ENCODE data around the gene FNBP1. TPM values are rescaled to one million over a fixed set of nuclear protein-coding genes. Genes with fewer than 3 reads are reported as not detected.

FNBP1 gene
- polyA plus RNA-seq, 1 of the 3 experiments (the other 2 are of a cell fraction) = 11.0 TPM

- CTCF ChIA-PET = no interaction called here
- Histone ChIP-seq H3K27ac (ENCODE audit: low read depth in 2 of 2, low read length in 1 of 2) (peak overlapping the region in 1 of 2 experiments; percentile 1; a peak in 1 of 4 replicates), H3K9me3 (no peaks in the 10 kb centered on the region), H3K4me1 (ENCODE audit: control insufficient read depth in 1 of 2, insufficient read depth in 2 of 2, low read depth in 1 of 2, low read length in 1 of 2) (peaks cover 0 to 8% of the 10 kb centered on the region in 2 experiments; a peak in 1 of 4 replicates), H3F3A (replicated peaks; ENCODE audit: insufficient read depth) (peaks cover 7% of the 10 kb centered on the region), H2AFZ (ENCODE audit: low read depth) (no peak overlapping the region), H3K9ac (no peak overlapping the region), H4K20me1 (ENCODE audit: insufficient read depth) (peaks cover 45% of the 10 kb centered on the region), H3K79me2 (ENCODE audit: insufficient read depth) (peaks cover 87% of the 10 kb centered on the region), H3K4me2 (no peak overlapping the region), H3K4me3 (ENCODE audit: low read depth in 2 of 2, low read length in 1 of 2) (no peak overlapping the region), H3K27me3 (ENCODE audit: insufficient read depth) (no peaks in the 10 kb centered on the region), H3K9me2 (no peaks in the 10 kb centered on the region), H3K36me3 (replicated peaks in 1 of 2; ENCODE audit: control insufficient read depth in 1 of 2, insufficient read depth in 2 of 2, low read length in 1 of 2) (no peaks in the 10 kb centered on the region)
- WGBS (ENCODE audit: low lambda C conversion rate) = 80% methylated on average over 5 of the region's 5 CpGs
- no peak for DNase-seq
- POLR2A ChIA-PET = no interaction called here
- TF ChIP-seq NFIC (IDR thresholded peaks at IDR 0.05; ENCODE audit: borderline replicate concordance) (peak; percentile 12; the same call in 1 of the 2 replicates), EP300 (IDR thresholded peaks at IDR 0.05; ENCODE audit: borderline replicate concordance in 1 of 2, low read depth in 1 of 2, low read length in 1 of 2) (no peak)
Measured at GRCh38 chr9:130024597-130024994, 18.4 kb downstream of the FNBP1 start.

DNA sequence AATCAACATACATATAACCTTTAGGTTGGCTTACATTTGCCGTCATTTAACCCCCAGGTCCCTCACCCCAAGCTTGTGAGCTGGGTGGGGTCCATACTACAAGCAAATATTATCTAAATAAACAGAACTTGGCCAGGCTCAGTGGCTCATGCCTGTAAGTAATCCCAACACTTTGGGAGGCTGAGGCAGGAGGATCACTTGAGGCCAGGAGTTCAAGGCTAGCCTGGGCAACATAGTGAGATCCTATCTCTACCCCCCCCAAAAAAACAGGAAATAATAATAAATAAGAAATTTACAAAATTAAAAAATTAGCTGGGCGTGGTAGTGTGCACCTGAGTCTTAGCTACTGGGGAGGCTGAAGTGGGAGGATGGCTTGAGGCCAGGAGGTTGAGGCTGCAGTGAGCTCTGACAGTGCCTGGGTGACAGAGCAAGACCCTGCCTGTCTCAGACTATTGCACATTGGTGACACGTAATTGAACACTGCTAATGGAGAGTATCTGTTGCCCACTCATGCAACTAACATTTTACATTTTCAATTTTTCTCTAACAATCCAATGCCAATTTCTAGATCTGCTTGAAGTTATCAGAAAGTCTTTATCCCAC lies 18.9 kb downstream of the FNBP1 start:
- Histone ChIP-seq H4K20me1 (ENCODE audit: insufficient read depth) (peaks cover 45% of the 10 kb centered on the region), H3K9me3 (no peaks in the 10 kb centered on the region), H3K36me3 (replicated peaks in 1 of 2; ENCODE audit: control insufficient read depth in 1 of 2, insufficient read depth in 2 of 2, low read length in 1 of 2) (no peaks in the 10 kb centered on the region), H3K9ac (no peak overlapping the region), H2AFZ (ENCODE audit: low read depth) (no peak overlapping the region), H3K4me2 (no peak overlapping the region), H3K27me3 (ENCODE audit: insufficient read depth) (no peaks in the 10 kb centered on the region), H3K9me2 (no peaks in the 10 kb centered on the region), H3K27ac (ENCODE audit: low read depth in 2 of 2, low read length in 1 of 2) (no peak overlapping the region; a peak in 1 of 4 replicates), H3K4me3 (ENCODE audit: low read depth in 2 of 2, low read length in 1 of 2) (no peak overlapping the region), H3K4me1 (ENCODE audit: control insufficient read depth in 1 of 2, insufficient read depth in 2 of 2, low read depth in 1 of 2, low read length in 1 of 2) (peaks cover 0 to 8% of the 10 kb centered on the region in 2 experiments; a peak in 1 of 4 replicates), H3K79me2 (ENCODE audit: insufficient read depth) (peaks cover 82% of the 10 kb centered on the region; the same call in 1 of the 2 replicates), H3F3A (replicated peaks; ENCODE audit: insufficient read depth) (peaks cover 7% of the 10 kb centered on the region)
- ChIA-PET POLR2A (no interaction called here), CTCF (no interaction called here)
- no peak for DNase-seq
- 92% methylated on average over 3 of the region's 3 CpGs for WGBS (ENCODE audit: low lambda C conversion rate)
- TF ChIP-seq YY1 (IDR thresholded peaks at IDR 0.05; ENCODE audit: low read depth) (no peak), USF2 (IDR thresholded peaks at IDR 0.05; ENCODE audit: borderline replicate concordance, low read depth, low read length) (no peak), FOXJ3 (CRISPR knock-in tag; IDR thresholded peaks at IDR 0.05) (no peak), USF1 (IDR thresholded peaks at IDR 0.05; ENCODE audit: borderline replicate concordance, low read depth) (no peak), REST (IDR thresholded peaks at IDR 0.05; ENCODE audit: low read depth, low read length) (no peak), JUND (IDR thresholded peaks at IDR 0.05) (no peak), RCOR1 (IDR thresholded peaks at IDR 0.05; ENCODE audit: low read length) (no peak), EP300 (IDR thresholded peaks at IDR 0.05; ENCODE audit: borderline replicate concordance in 1 of 2, low read depth in 1 of 2, low read length in 1 of 2) (no peak), MEF2A (IDR thresholded peaks at IDR 0.05; ENCODE audit: borderline replicate concordance, low read depth) (no peak), FOXM1 (IDR thresholded peaks at IDR 0.05; ENCODE audit: low read depth) (no peak), TEAD4 (IDR thresholded peaks at IDR 0.05; ENCODE audit: borderline replicate concordance, insufficient read depth) (no peak), NFIC (IDR thresholded peaks at IDR 0.05; ENCODE audit: borderline replicate concordance) (no peak), ELF1 (IDR thresholded peaks at IDR 0.05) (no peak), CTCF (IDR thresholded peaks at IDR 0.05) (no peak)
